H9 (cell line): ENCODE results near the gene TDRD7. TPM values are rescaled to one million over a fixed set of nuclear protein-coding genes. Genes with fewer than 3 reads are reported as not detected.
A peak's percentile ranks its signal among the peaks of the same experiment; 100 is the strongest.

ENCODE experiments used
- DNase-seq: peaks from one replicate; pipeline ENCODE4 v3.0.0-alpha.2; 2017
- H2AFZ ChIP-seq: one replicate; pipeline ENCODE4 v1.6.1; 2013; ENCODE audit warnings: mild to moderate bottlenecking, low read length, control low read depth, moderate library complexity
- H2AK5ac ChIP-seq: 2 replicates; pipeline ENCODE4 v1.6.1; 2013; ENCODE audit warnings: low read length, control low read depth, mixed read lengths; ENCODE audit not compliant: insufficient read length
- H2BK120ac ChIP-seq: one replicate; pipeline ENCODE4 v1.6.1; 2013; ENCODE audit warnings: low read depth, mild to moderate bottlenecking, low read length, control low read depth, inconsistent platforms; ENCODE audit not compliant: poor library complexity, severe bottlenecking
- H2BK12ac ChIP-seq: 2 replicates; pipeline ENCODE4 v1.6.1; 2013; ENCODE audit warnings: low read length, control low read depth, mixed read lengths, low read depth; ENCODE audit not compliant: insufficient read length
- H2BK15ac ChIP-seq: 2 replicates; pipeline ENCODE4 v1.6.1; 2013; ENCODE audit warnings: low read depth, low read length, control low read depth
- H2BK20ac ChIP-seq: one replicate; pipeline ENCODE4 v1.6.1; 2013; ENCODE audit warnings: low read depth, mild to moderate bottlenecking, low read length, control low read depth, inconsistent platforms; ENCODE audit not compliant: poor library complexity, severe bottlenecking
- H2BK5ac ChIP-seq: 2 replicates; pipeline ENCODE4 v1.6.1; 2013; ENCODE audit warnings: low read length, control low read depth, mixed read lengths; ENCODE audit not compliant: insufficient read length
- H3K14ac ChIP-seq: 2 replicates; pipeline ENCODE4 v1.6.1; 2013; ENCODE audit warnings: low read length, control low read depth; ENCODE audit not compliant: insufficient read depth
- H3K18ac ChIP-seq: 2 replicates; pipeline ENCODE4 v1.6.1; 2013; ENCODE audit warnings: low read depth, mild to moderate bottlenecking, mixed read lengths, low read length, control low read depth; ENCODE audit not compliant: insufficient read length
- H3K23ac ChIP-seq: 2 replicates; pipeline ENCODE4 v1.6.1; 2013; ENCODE audit warnings: low read length, control low read depth, mixed read lengths, low read depth; ENCODE audit not compliant: insufficient read length
- H3K23me2 ChIP-seq: 2 replicates; pipeline ENCODE4 v1.6.1; 2013; ENCODE audit warnings: low read depth, mild to moderate bottlenecking, mixed read lengths, low read length, control low read depth; ENCODE audit not compliant: insufficient read length, poor library complexity, severe bottlenecking
- H3K27ac ChIP-seq: 2 replicates; pipeline ENCODE4 v1.5.1; 2013; ENCODE audit warnings: low read length, control low read depth, mixed read lengths, low read depth; ENCODE audit not compliant: insufficient read length
- H3K27me3 ChIP-seq: 2 replicates; pipeline ENCODE4 v1.6.1; 2013; ENCODE audit warnings: low read length, control low read depth, inconsistent platforms; ENCODE audit not compliant: insufficient read depth
- H3K4ac ChIP-seq: 2 replicates; pipeline ENCODE4 v1.6.1; 2013; ENCODE audit warnings: low read depth, mild to moderate bottlenecking, control low read depth, inconsistent platforms, low read length, moderate library complexity
- H3K4me1 ChIP-seq: 2 replicates; pipeline ENCODE4 v1.6.1; 2013; ENCODE audit warnings: low read length, control low read depth, inconsistent platforms; ENCODE audit not compliant: insufficient read depth
- H3K4me2 ChIP-seq: 2 replicates; pipeline ENCODE4 v1.6.1; 2013; ENCODE audit warnings: low read length, control low read depth, mixed read lengths; ENCODE audit not compliant: insufficient read length, insufficient read depth
- H3K56ac ChIP-seq: 2 replicates; pipeline ENCODE4 v1.6.1; 2013; ENCODE audit warnings: low read depth, mild to moderate bottlenecking, mixed read lengths, low read length, control low read depth; ENCODE audit not compliant: insufficient read length
- H3K79me1 ChIP-seq: 2 replicates; pipeline ENCODE4 v1.6.1; 2013; ENCODE audit warnings: low read depth, mild to moderate bottlenecking, moderate library complexity, low read length, control low read depth, inconsistent platforms; ENCODE audit not compliant: insufficient read depth, poor library complexity, severe bottlenecking
- H3K79me2 ChIP-seq: 2 replicates; pipeline ENCODE4 v1.6.1; 2013; ENCODE audit warnings: low read length, control low read depth, inconsistent platforms; ENCODE audit not compliant: insufficient read depth
- H3K9ac ChIP-seq: 2 replicates; pipeline ENCODE4 v1.6.1; 2013; ENCODE audit warnings: low read length, control low read depth, mixed read lengths; ENCODE audit not compliant: insufficient read length; ENCODE audit errors: extremely low read depth
- H3K9me3 ChIP-seq: one replicate; pipeline ENCODE4 v1.6.1; 2013; ENCODE audit warnings: low read depth, low read length, inconsistent platforms; ENCODE audit not compliant: control insufficient read depth
- H3T11ph ChIP-seq: one replicate; pipeline ENCODE4 v1.6.1; 2013; ENCODE audit warnings: mild to moderate bottlenecking, low read length, control low read depth, inconsistent platforms
- H4K20me1 ChIP-seq: one replicate; pipeline ENCODE4 v1.6.1; 2013; ENCODE audit not compliant: control insufficient read depth, insufficient read length, insufficient read depth
- H4K5ac ChIP-seq: 2 replicates; pipeline ENCODE4 v1.6.1; 2013; ENCODE audit warnings: low read depth, mild to moderate bottlenecking, mixed read lengths, low read length, control low read depth; ENCODE audit not compliant: insufficient read length
- H4K8ac ChIP-seq: replicated peaks from 2 replicates; pipeline ENCODE4 v1.6.1; 2013; ENCODE audit warnings: low read length, control low read depth, mixed read lengths, low read depth; ENCODE audit not compliant: insufficient read length
- H4K91ac ChIP-seq: 2 replicates; pipeline ENCODE4 v1.6.1; 2013; ENCODE audit warnings: low read depth, mild to moderate bottlenecking, moderate library complexity, mixed read lengths, low read length, control low read depth; ENCODE audit not compliant: insufficient read length
- H3K27ac Mint-ChIP-seq, 3 experiments: 2 replicates in 2 of 3; 3 replicates in 1 of 3; pipeline ENCODE4 v1.8.0; 2020 to 2021; ENCODE audit warnings: mixed read lengths in 3 of 3, mild to moderate bottlenecking in 1 of 3, moderate library complexity in 1 of 3
- H3K27me3 Mint-ChIP-seq: 2 replicates; pipeline ENCODE4 v1.8.0; 2021; ENCODE audit warnings: low read depth, mild to moderate bottlenecking, moderate library complexity, mixed read lengths
- H3K36me3 Mint-ChIP-seq, 3 experiments: 2 replicates in 2 of 3; 3 replicates in 1 of 3; pipeline ENCODE4 v1.8.0; 2020 to 2021; ENCODE audit warnings: low read depth in 3 of 3, mixed read lengths in 3 of 3; ENCODE audit not compliant: insufficient read depth in 1 of 3
- H3K4me1 Mint-ChIP-seq, 2 experiments: 2 replicates each; pipeline ENCODE4 v1.8.0; 2020; ENCODE audit warnings: mixed read lengths in 2 of 2
- H3K4me3 Mint-ChIP-seq, 2 experiments: 2 replicates in 1 of 2; 3 replicates in 1 of 2; pipeline ENCODE4 v1.8.0; 2020 to 2021; ENCODE audit warnings: mild to moderate bottlenecking in 2 of 2, mixed read lengths in 2 of 2, moderate library complexity in 1 of 2
- H3K9me3 Mint-ChIP-seq, 2 experiments: 2 replicates in 1 of 2; 3 replicates in 1 of 2; pipeline ENCODE4 v1.8.0; 2020; ENCODE audit warnings: mild to moderate bottlenecking in 2 of 2, mixed read lengths in 2 of 2, moderate library complexity in 1 of 2
- CTCF ChIP-seq: fragments of 200-600 bp; sonication (generic); conservative IDR thresholded peaks from 3 replicates; pipeline ENCODE4 v1.8.0; 2021; ENCODE audit warnings: antibody characterized with exemption, mild to moderate bottlenecking
- WGBS: extraction: QIAGEN DNeasy Blood & Tissue Kit; methylation state at CpG from one replicate; pipeline ENCODE4 v1.1.7; 2013; ENCODE audit warnings: missing lambda C conversion rate, low lambda C conversion rate, mixed read lengths; ENCODE audit not compliant: insufficient read length; ENCODE audit errors: extremely low coverage; 5-methylcytosine and 5-hydroxymethylcytosine counted together
- total RNA-seq: library from RNA; stranded (reverse); gene quantifications from 2 replicates; pipeline ENCODE4 v1.2.1, GENCODE V29; 2021

The TDRD7 gene
- total RNA-seq, 1 experiment from 2014 or later, result 5.1 TPM

- peak overlapping the region in 1 of 2 experiments; percentile 3; a peak in 2 of 5 replicates for H3K4me3 Mint-ChIP-seq
- Histone ChIP-seq H4K5ac (no peak overlapping the region), H3K27me3 (no peaks in the 10 kb centered on the region), H3K79me2 (no peaks in the 10 kb centered on the region), H4K20me1 (no peaks in the 10 kb centered on the region), H3K23ac (no peak overlapping the region), H3K23me2 (no peaks in the 10 kb centered on the region), H3K27ac (no peak overlapping the region), H3K4me1 (no peaks in the 10 kb centered on the region; the same call in 1 of the 2 replicates), H2AFZ (no peak overlapping the region), H3K56ac (no peak overlapping the region), H3K18ac (no peak overlapping the region), H2BK5ac (no peak overlapping the region), H2BK12ac (no peak overlapping the region), H3K4ac (no peak overlapping the region), H2BK20ac (no peak overlapping the region), H4K91ac (no peak overlapping the region), H2BK15ac (no peak overlapping the region), H3K9me3 (no peaks in the 10 kb centered on the region), H3K79me1 (no peaks in the 10 kb centered on the region), H3K4me2 (no peak overlapping the region), H3K9ac (no peak overlapping the region), H3K14ac (no peak overlapping the region), H2BK120ac (no peak overlapping the region), H3T11ph (no peak overlapping the region), H2AK5ac (no peak overlapping the region), H4K8ac (no peak overlapping the region)
- H3K36me3 Mint-ChIP-seq, result no peaks in the 10 kb centered on the region; a peak in 1 of 7 replicates
- H3K27ac Mint-ChIP-seq, result peak overlapping the region in 2 of 3 experiments; percentile 68 to 87; a peak in 2 of 7 replicates
- no CpG with 5 or more reads among the region's 30 CpGs for WGBS
- DNase-seq, result peak; percentile 88
- peaks cover 0 to 12% of the 10 kb centered on the region in 2 experiments; a peak in 3 of 5 replicates for H3K9me3 Mint-ChIP-seq
- peaks cover 23 to 30% of the 10 kb centered on the region in 2 experiments for H3K4me1 Mint-ChIP-seq
- peaks cover 3% of the 10 kb centered on the region for H3K27me3 Mint-ChIP-seq
- TF ChIP-seq CTCF, result peak; percentile 98
These were observed 25.0 kb upstream of the TDRD7 start for GRCh38 chr9:97386733-97387503.
